ACC112 (cell line): ENCODE measurements around the gene P3H3.

Experiments used
- H2AFZ ChIP-seq: fragments of 200-600 bp; sonication (generic); one replicate; pipeline ENCODE4 v1.6.0; 2017; ENCODE audit warnings: antibody characterized with exemption, low read length; ENCODE audit not compliant: unreplicated experiment
- H3K27ac ChIP-seq: fragments of 200-600 bp; sonication (generic); 2 replicates; pipeline ENCODE4 v1.5.1; 2014; ENCODE audit warnings: low read depth, mild to moderate bottlenecking, antibody characterized with exemption, low read length, moderate library complexity
- H3K27me3 ChIP-seq: fragments of 200-600 bp; sonication (generic); 2 replicates; pipeline ENCODE4 v1.6.1; 2014; ENCODE audit warnings: mild to moderate bottlenecking, antibody characterized with exemption, low read length, moderate library complexity, mixed read lengths; ENCODE audit not compliant: insufficient read depth
- H3K36me3 ChIP-seq: fragments of 200-600 bp; sonication (generic); 2 replicates; pipeline ENCODE4 v1.6.1; 2016; ENCODE audit warnings: mild to moderate bottlenecking, antibody characterized with exemption, low read length, moderate library complexity, mixed read lengths; ENCODE audit not compliant: insufficient read depth
- H3K4me1 ChIP-seq: fragments of 200-600 bp; sonication (generic); one replicate; pipeline ENCODE4 v1.6.1; 2016; ENCODE audit warnings: low read length, mixed read lengths; ENCODE audit not compliant: insufficient read depth, unreplicated experiment, control insufficient read depth
- H3K4me3 ChIP-seq: fragments of 200-600 bp; sonication (generic); 2 replicates; pipeline ENCODE4 v1.5.1; 2014; ENCODE audit warnings: mild to moderate bottlenecking, low read depth, low read length
- H3K79me2 ChIP-seq: fragments of 200-600 bp; sonication (generic); one replicate; pipeline ENCODE4 v1.6.0; 2016; ENCODE audit warnings: low read length; ENCODE audit not compliant: control insufficient read depth, unreplicated experiment, insufficient read depth

The P3H3 gene

GRCh38 chr12:6809056-6809455, 19.2 kb upstream of the P3H3 start:
- Histone ChIP-seq H3K4me3 (no peak overlapping the region), H2AFZ (no peak overlapping the region), H3K27me3 (no peaks in the 10 kb centered on the region), H3K27ac (no peak overlapping the region), H3K36me3 (no peaks in the 10 kb centered on the region), H3K4me1 (no peaks in the 10 kb centered on the region), H3K79me2 (no peaks in the 10 kb centered on the region)

GRCh38 chr12:6810758-6811157, 17.4 kb upstream of the P3H3 start:
- no peaks in the 10 kb centered on the region for H3K4me1 ChIP-seq
- no peaks in the 10 kb centered on the region for H3K79me2 ChIP-seq
- H3K4me3 ChIP-seq, result no peak overlapping the region
- H3K27ac ChIP-seq, result no peak overlapping the region
- H3K36me3 ChIP-seq, result no peaks in the 10 kb centered on the region
- no peak overlapping the region for H2AFZ ChIP-seq
- H3K27me3 ChIP-seq, result no peaks in the 10 kb centered on the region

DNA sequence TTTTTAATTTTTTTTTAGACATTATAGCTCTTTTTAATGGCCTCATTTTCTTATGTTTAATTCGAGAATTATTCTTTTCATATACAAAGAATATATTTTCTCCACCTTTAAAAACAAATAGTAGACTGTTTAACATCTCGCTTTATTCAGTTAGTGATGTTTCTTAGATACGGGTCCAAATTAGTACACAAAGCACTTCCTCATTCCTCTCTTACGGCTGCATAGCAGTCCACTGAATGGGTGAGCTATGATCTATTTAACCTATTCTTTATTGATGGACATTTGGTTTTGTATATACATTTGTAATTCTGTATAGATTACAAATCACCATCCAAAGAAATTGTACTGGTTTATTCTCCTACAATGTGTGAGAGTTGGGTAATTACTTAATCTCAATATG, 14.8 kb upstream of the P3H3 start:
- no peaks in the 10 kb centered on the region for H3K79me2 ChIP-seq
- H3K27me3 ChIP-seq, result no peaks in the 10 kb centered on the region
- H3K36me3 ChIP-seq, result no peaks in the 10 kb centered on the region
- no peak overlapping the region for H3K27ac ChIP-seq
- no peak overlapping the region for H2AFZ ChIP-seq
- no peaks in the 10 kb centered on the region for H3K4me1 ChIP-seq
- no peak overlapping the region for H3K4me3 ChIP-seq

GRCh38 chr12:6816598-6816997, 11.6 kb upstream of the P3H3 start:
- Histone ChIP-seq H2AFZ (no peak overlapping the region), H3K4me3 (no peak overlapping the region), H3K79me2 (no peaks in the 10 kb centered on the region), H3K27ac (no peak overlapping the region), H3K36me3 (no peaks in the 10 kb centered on the region), H3K27me3 (no peaks in the 10 kb centered on the region), H3K4me1 (peaks cover 17% of the 10 kb centered on the region)

- Histone ChIP-seq H3K4me1 (peaks cover 21% of the 10 kb centered on the region), H3K79me2 (no peaks in the 10 kb centered on the region), H3K27me3 (peaks cover 3% of the 10 kb centered on the region; the same call in 1 of the 2 replicates), H3K27ac (no peak overlapping the region), H3K36me3 (no peaks in the 10 kb centered on the region), H3K4me3 (no peak overlapping the region), H2AFZ (no peak overlapping the region)
Measured at GRCh38 chr12:6817098-6817497, 11.1 kb upstream of the P3H3 start.

- Histone ChIP-seq H3K27ac (no peak overlapping the region), H3K79me2 (no peaks in the 10 kb centered on the region), H3K4me3 (no peak overlapping the region), H3K27me3 (peaks cover 6% of the 10 kb centered on the region; the same call in 1 of the 2 replicates), H3K4me1 (peaks cover 21% of the 10 kb centered on the region), H3K36me3 (no peaks in the 10 kb centered on the region), H2AFZ (no peak overlapping the region)
Measured at GRCh38 chr12:6817662-6818157, 10.5 kb upstream of the P3H3 start.

GRCh38 chr12:6818222-6818621, 10.0 kb upstream of the P3H3 start:
- Histone ChIP-seq H3K4me1 (peaks cover 21% of the 10 kb centered on the region), H3K36me3 (no peaks in the 10 kb centered on the region), H3K27me3 (peaks cover 11% of the 10 kb centered on the region; the same call in 1 of the 2 replicates), H2AFZ (no peak overlapping the region), H3K27ac (no peak overlapping the region), H3K79me2 (no peaks in the 10 kb centered on the region), H3K4me3 (no peak overlapping the region)

- H2AFZ ChIP-seq, result no peak overlapping the region
- peaks cover 21% of the 10 kb centered on the region for H3K4me1 ChIP-seq
- no peak overlapping the region for H3K4me3 ChIP-seq
- H3K27me3 ChIP-seq, result peaks cover 11% of the 10 kb centered on the region; the same call in 1 of the 2 replicates
- no peaks in the 10 kb centered on the region for H3K79me2 ChIP-seq
- no peaks in the 10 kb centered on the region for H3K36me3 ChIP-seq
- H3K27ac ChIP-seq, result no peak overlapping the region
Measured at GRCh38 chr12:6818645-6819044, 9.6 kb upstream of the P3H3 start.

- H3K4me1 ChIP-seq, result peaks cover 21% of the 10 kb centered on the region
- H3K27me3 ChIP-seq, result peaks cover 11% of the 10 kb centered on the region; the same call in 1 of the 2 replicates
- H3K36me3 ChIP-seq, result no peaks in the 10 kb centered on the region
- H3K4me3 ChIP-seq, result no peak overlapping the region
- H3K79me2 ChIP-seq, result no peaks in the 10 kb centered on the region
- H2AFZ ChIP-seq, result no peak overlapping the region
- H3K27ac ChIP-seq, result no peak overlapping the region
Measured at GRCh38 chr12:6819106-6820030, 8.8 kb upstream of the P3H3 start.

DNA sequence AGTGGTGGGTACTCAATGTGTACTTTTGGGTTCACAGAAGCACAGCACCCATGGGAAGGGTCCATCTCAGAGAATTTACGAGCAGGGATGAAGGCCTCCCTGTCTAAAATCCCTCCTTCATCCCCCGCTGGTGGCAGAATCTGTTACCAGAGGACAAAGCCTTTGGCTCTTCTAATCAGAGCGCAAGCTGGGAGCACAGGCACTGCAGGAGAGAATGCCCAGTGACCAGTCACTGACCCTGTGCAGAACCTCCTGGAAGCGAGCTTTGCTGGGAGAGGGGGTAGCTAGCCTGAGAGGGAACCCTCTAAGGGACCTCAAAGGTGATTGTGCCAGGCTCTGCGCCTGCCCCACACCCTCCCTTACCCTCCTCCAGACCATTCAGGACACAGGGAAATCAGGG, 8.0 kb upstream of the P3H3 start:
- Histone ChIP-seq H3K4me1 (peaks cover 25% of the 10 kb centered on the region), H3K36me3 (no peaks in the 10 kb centered on the region), H3K27me3 (peaks cover 11% of the 10 kb centered on the region; the same call in 1 of the 2 replicates), H3K79me2 (no peaks in the 10 kb centered on the region), H2AFZ (no peak overlapping the region), H3K4me3 (no peak overlapping the region), H3K27ac (no peak overlapping the region)
